Measurements from ENCODE around the gene MRPL52. TPM values are rescaled to one million over a fixed set of nuclear protein-coding genes. Genes with fewer than 3 reads are reported as not detected.
"Not testable (repeated sequence)": the region's sequence is repeated elsewhere in the genome, so short reads cannot be mapped to it uniquely, and the experiment has no call there.

MRPL52 gene
- total and polyA plus RNA-seq, 9 donors: 29.0 to 78.3 (median 53.7) TPM

DNA sequence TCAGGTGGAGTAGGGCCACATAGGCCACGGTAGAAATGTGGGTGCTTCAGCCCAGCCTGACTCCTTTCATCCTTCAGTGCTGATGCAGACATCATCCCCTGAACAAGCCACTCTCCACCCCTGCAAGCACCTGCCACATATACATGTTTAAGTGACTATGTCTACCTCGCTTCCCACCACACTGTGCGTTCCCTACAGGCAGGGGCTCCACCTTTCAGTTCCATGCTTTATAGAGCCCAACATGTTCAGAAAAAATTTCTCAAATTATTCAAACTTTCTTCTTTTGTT, 26.1 kb upstream of the MRPL52 start:
- Histone ChIP-seq H3K9me3 (no peaks in the 10 kb centered on the region), H3K27ac (no peak overlapping the region), H3K4me1 (ENCODE audit: insufficient read depth) (no peaks in the 10 kb centered on the region), H3K36me3 (no peaks in the 10 kb centered on the region), H3K4me3 (no peak overlapping the region), H3K27me3 (no peaks in the 10 kb centered on the region)
- no peak for TF ChIP-seq EP300 (IDR thresholded peaks at IDR 0.05)
- TF ChIP-seq, protein P1, sequence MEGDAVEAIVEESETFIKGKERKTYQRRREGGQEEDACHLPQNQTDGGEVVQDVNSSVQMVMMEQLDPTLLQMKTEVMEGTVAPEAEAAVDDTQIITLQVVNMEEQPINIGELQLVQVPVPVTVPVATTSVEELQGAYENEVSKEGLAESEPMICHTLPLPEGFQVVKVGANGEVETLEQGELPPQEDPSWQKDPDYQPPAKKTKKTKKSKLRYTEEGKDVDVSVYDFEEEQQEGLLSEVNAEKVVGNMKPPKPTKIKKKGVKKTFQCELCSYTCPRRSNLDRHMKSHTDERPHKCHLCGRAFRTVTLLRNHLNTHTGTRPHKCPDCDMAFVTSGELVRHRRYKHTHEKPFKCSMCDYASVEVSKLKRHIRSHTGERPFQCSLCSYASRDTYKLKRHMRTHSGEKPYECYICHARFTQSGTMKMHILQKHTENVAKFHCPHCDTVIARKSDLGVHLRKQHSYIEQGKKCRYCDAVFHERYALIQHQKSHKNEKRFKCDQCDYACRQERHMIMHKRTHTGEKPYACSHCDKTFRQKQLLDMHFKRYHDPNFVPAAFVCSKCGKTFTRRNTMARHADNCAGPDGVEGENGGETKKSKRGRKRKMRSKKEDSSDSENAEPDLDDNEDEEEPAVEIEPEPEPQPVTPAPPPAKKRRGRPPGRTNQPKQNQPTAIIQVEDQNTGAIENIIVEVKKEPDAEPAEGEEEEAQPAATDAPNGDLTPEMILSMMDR (IDR thresholded peaks at IDR 0.05): no peak
- TF ChIP-seq POLR2A (IDR thresholded peaks at IDR 0.05): no peak
- DNase-seq: no peak
- intact Hi-C loops (cut with DNase I): no loop called here
- 82 to 84% (median 84%) methylated on average over 3 of the region's 3 CpGs for WGBS, 3 donors

DNA sequence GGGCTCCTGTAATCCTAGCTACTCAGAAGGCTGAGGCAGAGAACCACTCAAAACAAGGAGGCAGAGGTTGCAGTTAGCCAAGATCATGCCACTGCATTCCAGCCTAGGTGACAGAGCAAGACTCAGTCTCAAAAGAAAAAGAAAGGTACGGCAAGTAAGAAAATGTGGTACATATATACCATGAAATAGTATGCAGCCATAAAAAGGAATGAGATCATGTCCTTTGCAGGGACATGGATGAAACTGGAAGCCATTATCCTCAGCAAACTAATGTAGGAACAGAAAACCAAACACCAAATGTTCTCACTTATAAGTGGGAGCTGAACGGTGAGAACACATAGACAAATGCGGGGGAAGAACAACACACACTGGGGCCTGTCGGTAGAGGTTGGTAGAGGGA, 24.5 kb upstream of the MRPL52 start:
- 78 to 95% (median 89%) methylated on average over 4 of the region's 4 CpGs for WGBS, 3 donors
- H3K27me3 ChIP-seq; H3K4me3 ChIP-seq; H3K27ac ChIP-seq; intact Hi-C loops (cut with DNase I); H3K36me3 ChIP-seq; H3K4me1 ChIP-seq (ENCODE audit: insufficient read depth); DNase-seq; H3K9me3 ChIP-seq: not testable (repeated sequence)

DNA sequence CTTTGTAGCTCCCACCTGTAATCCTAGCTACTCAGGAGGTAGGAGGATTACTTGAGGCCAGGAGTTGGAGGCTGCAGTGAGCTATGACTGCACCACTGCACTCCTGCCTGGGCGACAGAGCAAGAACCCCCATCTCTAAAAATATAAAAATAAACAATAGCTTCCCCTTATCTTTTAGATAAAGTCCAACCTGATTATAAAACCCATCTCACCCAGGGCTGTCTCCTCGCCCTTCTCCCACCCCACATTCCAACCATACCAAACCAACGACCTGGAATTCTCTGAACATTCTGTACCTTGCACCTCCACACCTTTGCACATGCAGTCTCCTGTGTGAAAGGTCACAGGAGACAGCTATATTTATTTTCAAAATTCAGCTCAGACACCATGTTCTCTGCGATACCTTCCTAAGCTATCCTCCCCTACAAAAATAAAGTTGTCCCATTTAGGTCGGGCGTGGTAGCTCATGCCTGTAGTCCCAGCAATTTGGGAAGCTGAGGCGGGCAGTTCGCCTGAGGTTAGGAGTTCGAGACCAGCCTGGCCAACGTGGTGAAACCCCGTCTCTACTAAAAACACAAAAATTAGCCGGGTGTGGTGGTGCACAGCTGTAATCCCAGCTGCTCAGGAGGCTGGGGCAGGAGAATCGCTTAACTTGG, 22.1 kb upstream of the MRPL52 start:
- Histone ChIP-seq H3K27ac (no peak overlapping the region), H3K36me3 (no peaks in the 10 kb centered on the region), H3K27me3 (no peaks in the 10 kb centered on the region), H3K9me3 (no peaks in the 10 kb centered on the region), H3K4me1 (ENCODE audit: insufficient read depth) (no peaks in the 10 kb centered on the region), H3K4me3 (no peak overlapping the region)
- no peak for DNase-seq
- TF ChIP-seq, protein P1 (IDR thresholded peaks at IDR 0.05): no peak
- TF ChIP-seq POLR2A (IDR thresholded peaks at IDR 0.05): no peak
- intact Hi-C loops (cut with DNase I): no loop called here
- 66 to 73% (median 70%) methylated on average over 13 of the region's 13 CpGs for WGBS, 3 donors

DNA sequence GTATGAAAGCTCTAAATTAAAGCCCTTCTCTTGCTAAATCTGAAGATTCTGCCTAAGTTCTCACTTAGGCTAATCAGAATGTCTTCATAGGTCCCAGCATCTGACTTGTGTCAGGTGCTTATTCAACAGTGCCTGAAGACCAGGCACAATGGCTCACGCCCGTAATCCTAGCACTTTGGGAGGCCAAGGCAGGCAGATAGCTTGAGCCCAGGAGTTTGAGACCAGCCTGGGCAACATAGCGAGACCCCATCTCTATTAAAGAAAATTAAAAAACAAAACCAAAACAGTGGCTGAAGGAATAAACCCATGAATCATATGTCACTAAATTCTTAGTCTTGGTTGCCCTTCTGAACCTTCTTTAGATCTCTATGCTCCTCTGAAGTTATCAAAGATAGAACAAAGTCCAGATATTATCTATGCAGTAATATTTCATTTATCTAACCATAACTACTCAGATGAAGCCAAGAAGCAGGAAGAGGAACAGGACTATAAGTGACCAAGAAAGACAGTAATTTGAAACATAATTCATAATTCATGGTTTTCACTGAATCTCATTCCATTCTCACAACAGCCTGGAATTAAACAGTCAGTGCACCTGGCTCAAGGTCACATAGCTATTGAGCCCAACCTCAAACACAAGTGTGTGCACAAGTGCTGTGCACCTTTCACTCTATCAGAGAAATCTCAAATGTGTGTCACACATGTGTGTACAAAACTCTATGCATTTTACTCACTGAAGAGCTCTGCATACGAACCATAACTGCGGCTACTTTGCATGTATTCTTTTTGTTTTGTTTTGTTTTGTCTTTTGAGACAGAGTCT, 21.1 kb upstream of the MRPL52 start:
- WGBS, 3 donors: 76 to 83% (median 78%) methylated on average over 5 of the region's 5 CpGs
- TF ChIP-seq EP300 (IDR thresholded peaks at IDR 0.05): no peak
- TF ChIP-seq, protein P1 (IDR thresholded peaks at IDR 0.05): no peak
- TF ChIP-seq POLR2A (IDR thresholded peaks at IDR 0.05): no peak
- Histone ChIP-seq H3K27ac (no peak overlapping the region), H3K27me3 (no peaks in the 10 kb centered on the region), H3K9me3 (no peaks in the 10 kb centered on the region), H3K4me1 (ENCODE audit: insufficient read depth) (no peaks in the 10 kb centered on the region), H3K36me3 (no peaks in the 10 kb centered on the region), H3K4me3 (no peak overlapping the region)
- no peak for DNase-seq
- intact Hi-C loops (cut with DNase I): no loop called here

DNA sequence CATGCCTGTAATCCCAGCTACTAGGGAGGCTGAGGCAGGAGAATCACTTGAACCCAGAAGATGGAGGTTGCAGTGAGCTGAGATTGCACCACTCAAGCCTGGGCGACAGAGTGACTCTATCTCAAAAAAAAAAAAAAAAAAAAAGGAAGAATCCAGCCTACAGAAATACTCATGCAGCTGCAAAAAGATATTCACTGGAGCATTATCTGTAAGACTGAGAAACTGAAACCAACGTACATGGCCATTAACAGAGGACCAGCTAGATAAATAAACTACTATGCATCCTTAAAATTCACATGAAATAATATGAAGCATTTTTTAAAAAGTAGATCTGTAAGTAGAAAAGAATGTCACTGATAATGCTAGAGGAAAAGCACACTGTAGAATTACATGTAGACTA, 18.0 kb upstream of the MRPL52 start:
- DNase-seq: no peak
- Histone ChIP-seq H3K4me1 (ENCODE audit: insufficient read depth) (no peaks in the 10 kb centered on the region), H3K27ac (no peak overlapping the region), H3K4me3 (no peak overlapping the region), H3K9me3 (no peaks in the 10 kb centered on the region), H3K36me3 (no peaks in the 10 kb centered on the region), H3K27me3 (no peaks in the 10 kb centered on the region)
- WGBS, 3 donors: 7 to 18% (median 15%) methylated on average over 2 of the region's 2 CpGs
- TF ChIP-seq EP300 (IDR thresholded peaks at IDR 0.05) (no peak), POLR2A (IDR thresholded peaks at IDR 0.05) (no peak)
- TF ChIP-seq, protein P1 (IDR thresholded peaks at IDR 0.05): no peak
- intact Hi-C loops (cut with DNase I): no loop called here

Data from ovary (tissue), 9 donors.